GM12874 (cell line): ENCODE data around the gene CAMK1D.

Experiments
- CTCF ChIP-seq: IDR thresholded peaks from 2 replicates; pipeline ENCODE4 v1.5.1; 2011; ENCODE audit warnings: low read depth, mild to moderate bottlenecking, control low read depth, low read length, moderate library complexity; ENCODE audit not compliant: insufficient read depth

Gene CAMK1D

GRCh38 chr10:12431151-12432101 lies 82.1 kb downstream of the CAMK1D start:
- no peak for TF ChIP-seq CTCF

- no peak for TF ChIP-seq CTCF
Observed at GRCh38 chr10:12432402-12433189, 83.2 kb downstream of the CAMK1D start.

GRCh38 chr10:12434277-12434676 lies 84.9 kb downstream of the CAMK1D start:
- TF ChIP-seq CTCF: no peak

GRCh38 chr10:12435348-12435747 lies 86.0 kb downstream of the CAMK1D start:
- no peak for TF ChIP-seq CTCF

- no peak for TF ChIP-seq CTCF
Observed at GRCh38 chr10:12438919-12439692, 89.8 kb downstream of the CAMK1D start.

GRCh38 chr10:12443026-12443425 lies 93.7 kb downstream of the CAMK1D start:
- no peak for TF ChIP-seq CTCF

- TF ChIP-seq CTCF: no peak
Observed at GRCh38 chr10:12444981-12445700, 95.8 kb downstream of the CAMK1D start.
